ENCODE measurements around the gene DUSP15. TPM values are rescaled to one million over a fixed set of nuclear protein-coding genes. Genes with fewer than 3 reads are reported as not detected.

DUSP15 gene
- total and polyA plus RNA-seq, 9 donors = 2.5 to 17.0 (median 6.9) TPM

DNA sequence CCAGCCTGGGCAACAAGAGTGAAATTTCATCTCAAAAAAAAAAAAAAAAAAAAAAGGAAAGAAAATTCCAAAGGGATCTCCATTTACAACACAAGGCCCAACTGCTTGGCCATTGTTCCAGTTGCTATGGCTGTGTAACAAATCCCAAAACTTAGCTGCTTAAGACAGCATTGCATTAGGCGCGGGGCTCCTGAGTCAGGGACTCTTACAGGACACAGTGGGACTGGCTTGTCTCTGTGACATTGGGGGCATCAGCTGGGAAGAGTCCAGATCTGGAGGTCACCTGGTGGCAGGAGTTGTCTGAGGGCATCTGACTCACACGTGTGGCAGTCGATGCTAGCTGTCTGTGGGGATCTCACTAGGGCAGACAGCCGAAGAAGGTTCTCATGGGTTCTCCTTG lies 35.7 kb upstream of the DUSP15 start:
- Histone ChIP-seq H3K27ac (no peak overlapping the region), H3K9me3 (no peaks in the 10 kb centered on the region), H3K27me3 (no peaks in the 10 kb centered on the region), H3K4me1 (ENCODE audit: insufficient read depth) (no peaks in the 10 kb centered on the region), H3K4me3 (no peak overlapping the region), H3K36me3 (no peaks in the 10 kb centered on the region)
- TF ChIP-seq EP300 (IDR thresholded peaks at IDR 0.05) = no peak
- TF ChIP-seq POLR2A (IDR thresholded peaks at IDR 0.05) = no peak
- TF ChIP-seq CTCF (IDR thresholded peaks at IDR 0.05) = no peak
- DNase-seq = no peak
- 58 to 81% (median 77%) methylated on average over 5 of the region's 5 CpGs for whole genome bisulfite sequencing, 3 donors
- intact Hi-C loops (cut with DNase I) = no loop called here

- no peaks in the 10 kb centered on the region for H3K4me1 ChIP-seq (ENCODE audit: insufficient read depth)
- DNase-seq = no peak
- H3K27me3 ChIP-seq = no peaks in the 10 kb centered on the region
- H3K27ac ChIP-seq = no peak overlapping the region
- no peaks in the 10 kb centered on the region for H3K36me3 ChIP-seq
- WGBS, 3 donors = 63 to 76% (median 64%) methylated on average over 1 of the region's 1 CpG
- TF ChIP-seq POLR2A (IDR thresholded peaks at IDR 0.05) (no peak), EP300 (IDR thresholded peaks at IDR 0.05) (no peak), CTCF (IDR thresholded peaks at IDR 0.05) (no peak)
- H3K9me3 ChIP-seq = no peaks in the 10 kb centered on the region
- H3K4me3 ChIP-seq = no peak overlapping the region
- intact Hi-C loops (cut with DNase I) = no loop called here
Observed at GRCh38 chr20:31903627-31904386, 33.5 kb upstream of the DUSP15 start.

DNA sequence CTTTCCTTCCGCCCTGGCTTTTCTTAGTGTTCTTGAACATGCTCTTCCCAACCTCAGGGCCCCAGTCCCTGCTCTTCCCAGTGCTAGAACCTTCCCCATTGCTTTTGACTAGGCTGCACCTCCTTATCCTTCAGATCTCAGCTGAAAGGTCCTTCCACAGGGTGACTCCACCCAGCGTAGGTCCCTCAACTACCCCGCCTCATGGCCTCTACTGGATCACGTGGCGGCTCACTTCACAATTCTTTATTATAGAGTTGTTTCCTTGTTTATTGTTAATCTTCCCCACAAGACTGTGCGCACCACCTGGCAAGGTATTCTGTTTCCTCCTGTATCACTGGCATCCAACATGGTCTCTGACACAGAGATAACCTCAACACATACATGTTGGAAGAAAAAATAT lies 31.3 kb upstream of the DUSP15 start:
- TF ChIP-seq EP300 (IDR thresholded peaks at IDR 0.05) (no peak), POLR2A (IDR thresholded peaks at IDR 0.05) (no peak), CTCF (IDR thresholded peaks at IDR 0.05) (no peak)
- Histone ChIP-seq H3K36me3 (no peaks in the 10 kb centered on the region), H3K9me3 (no peaks in the 10 kb centered on the region), H3K27ac (no peak overlapping the region), H3K4me3 (no peak overlapping the region), H3K27me3 (no peaks in the 10 kb centered on the region), H3K4me1 (ENCODE audit: insufficient read depth) (no peaks in the 10 kb centered on the region)
- intact Hi-C loops (cut with DNase I) = no loop called here
- no peak for DNase-seq
- WGBS, 3 donors = 88 to 94% (median 91%) methylated on average over 6 of the region's 6 CpGs

GRCh38 chr20:31897541-31897940 lies 27.2 kb upstream of the DUSP15 start:
- Histone ChIP-seq H3K27ac (no peak overlapping the region), H3K4me1 (ENCODE audit: insufficient read depth) (no peaks in the 10 kb centered on the region), H3K27me3 (no peaks in the 10 kb centered on the region), H3K36me3 (no peaks in the 10 kb centered on the region), H3K4me3 (no peak overlapping the region), H3K9me3 (no peaks in the 10 kb centered on the region)
- intact Hi-C loops (cut with DNase I) = no loop called here
- no peak for DNase-seq
- TF ChIP-seq CTCF (IDR thresholded peaks at IDR 0.05) (no peak), EP300 (IDR thresholded peaks at IDR 0.05) (no peak), POLR2A (IDR thresholded peaks at IDR 0.05) (no peak)
- 74 to 81% (median 75%) methylated on average over 9 of the region's 9 CpGs for WGBS, 3 donors

Data from ovary (tissue), 9 donors.